ENCODE results near the gene ABO. TPM values are rescaled to one million over a fixed set of nuclear protein-coding genes. Genes with fewer than 3 reads are reported as not detected.

Gene ABO
- total and polyA plus RNA-seq, 10 of the 15 experiments (the other 5 are each of a cell fraction or from before 2014, with no cell fraction given): 0.10 TPM; not detected in 9

DNA sequence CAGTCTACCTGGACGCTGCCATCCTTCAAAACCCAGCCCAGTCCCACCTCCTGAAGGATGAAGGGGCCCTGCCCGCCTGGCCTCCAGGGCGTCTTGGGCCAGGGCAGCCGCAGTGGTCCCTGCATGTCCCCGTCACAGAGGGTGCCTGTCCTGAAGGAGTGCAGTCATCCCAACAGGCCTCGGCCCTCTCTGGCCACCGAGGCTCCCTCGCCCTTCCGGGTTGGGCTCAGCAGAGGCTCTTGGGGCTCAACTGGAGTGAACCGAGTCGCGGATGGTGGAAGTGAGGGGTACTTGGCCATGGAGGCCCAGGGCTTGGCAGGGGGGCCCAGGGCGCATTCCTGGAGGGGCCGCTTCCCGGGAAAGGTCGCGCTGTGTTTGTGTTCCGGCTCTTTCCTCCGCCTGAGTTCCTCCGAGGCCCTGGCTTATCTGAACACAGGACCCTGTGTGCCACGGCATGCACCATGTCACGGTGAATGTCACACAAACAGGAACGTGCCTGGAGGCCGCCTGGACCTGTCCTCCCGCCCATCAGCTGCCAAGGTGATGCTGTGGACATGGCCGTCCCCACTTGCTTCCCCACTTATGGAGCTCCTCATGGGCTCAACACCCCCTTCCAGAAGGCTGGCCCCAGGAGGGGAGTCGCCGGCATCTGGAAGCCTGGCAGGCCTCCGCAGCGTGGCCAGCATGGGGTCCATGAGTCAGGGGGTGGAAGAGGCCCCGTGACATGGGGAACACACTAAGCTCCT is 40.3 kb downstream of the ABO start:
- RAD21 ChIA-PET (ENCODE audit: unreplicated experiment): no interaction called here
- TF ChIP-seq ZNF24 (IDR thresholded peaks at IDR 0.05) (no peak), CHD2 (IDR thresholded peaks at IDR 0.05; ENCODE audit: borderline replicate concordance, low read depth, low read length) (no peak), POLR2AphosphoS5 (IDR thresholded peaks at IDR 0.05; ENCODE audit: low read length) (no peak), EZH2 (IDR thresholded peaks at IDR 0.05; ENCODE audit: borderline replicate concordance, control insufficient read depth, low read depth, low read length) (no peak), LARP7 (IDR thresholded peaks at IDR 0.05) (no peak), CHD4 (IDR thresholded peaks at IDR 0.05) (no peak), BMI1 (IDR thresholded peaks at IDR 0.05; ENCODE audit: borderline replicate concordance) (no peak), POLR2AphosphoS2 (IDR thresholded peaks at IDR 0.05; ENCODE audit: low read depth, low read length) (no peak), EED (IDR thresholded peaks at IDR 0.05; ENCODE audit: low read depth) (no peak), CBX5 (IDR thresholded peaks at IDR 0.05; ENCODE audit: low read depth) (no peak)
- TF ChIP-seq, protein P1, sequence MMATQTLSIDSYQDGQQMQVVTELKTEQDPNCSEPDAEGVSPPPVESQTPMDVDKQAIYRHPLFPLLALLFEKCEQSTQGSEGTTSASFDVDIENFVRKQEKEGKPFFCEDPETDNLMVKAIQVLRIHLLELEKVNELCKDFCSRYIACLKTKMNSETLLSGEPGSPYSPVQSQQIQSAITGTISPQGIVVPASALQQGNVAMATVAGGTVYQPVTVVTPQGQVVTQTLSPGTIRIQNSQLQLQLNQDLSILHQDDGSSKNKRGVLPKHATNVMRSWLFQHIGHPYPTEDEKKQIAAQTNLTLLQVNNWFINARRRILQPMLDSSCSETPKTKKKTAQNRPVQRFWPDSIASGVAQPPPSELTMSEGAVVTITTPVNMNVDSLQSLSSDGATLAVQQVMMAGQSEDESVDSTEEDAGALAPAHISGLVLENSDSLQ (IDR thresholded peaks at IDR 0.05): no peak
- TF ChIP-seq, protein P2, sequence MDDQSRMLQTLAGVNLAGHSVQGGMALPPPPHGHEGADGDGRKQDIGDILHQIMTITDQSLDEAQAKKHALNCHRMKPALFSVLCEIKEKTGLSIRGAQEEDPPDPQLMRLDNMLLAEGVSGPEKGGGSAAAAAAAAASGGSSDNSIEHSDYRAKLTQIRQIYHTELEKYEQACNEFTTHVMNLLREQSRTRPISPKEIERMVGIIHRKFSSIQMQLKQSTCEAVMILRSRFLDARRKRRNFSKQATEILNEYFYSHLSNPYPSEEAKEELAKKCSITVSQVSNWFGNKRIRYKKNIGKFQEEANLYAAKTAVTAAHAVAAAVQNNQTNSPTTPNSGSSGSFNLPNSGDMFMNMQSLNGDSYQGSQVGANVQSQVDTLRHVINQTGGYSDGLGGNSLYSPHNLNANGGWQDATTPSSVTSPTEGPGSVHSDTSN (IDR thresholded peaks at IDR 0.05; ENCODE audit: insufficient replicate concordance, low read depth, low read length): no peak
- TF ChIP-seq, protein P3, sequence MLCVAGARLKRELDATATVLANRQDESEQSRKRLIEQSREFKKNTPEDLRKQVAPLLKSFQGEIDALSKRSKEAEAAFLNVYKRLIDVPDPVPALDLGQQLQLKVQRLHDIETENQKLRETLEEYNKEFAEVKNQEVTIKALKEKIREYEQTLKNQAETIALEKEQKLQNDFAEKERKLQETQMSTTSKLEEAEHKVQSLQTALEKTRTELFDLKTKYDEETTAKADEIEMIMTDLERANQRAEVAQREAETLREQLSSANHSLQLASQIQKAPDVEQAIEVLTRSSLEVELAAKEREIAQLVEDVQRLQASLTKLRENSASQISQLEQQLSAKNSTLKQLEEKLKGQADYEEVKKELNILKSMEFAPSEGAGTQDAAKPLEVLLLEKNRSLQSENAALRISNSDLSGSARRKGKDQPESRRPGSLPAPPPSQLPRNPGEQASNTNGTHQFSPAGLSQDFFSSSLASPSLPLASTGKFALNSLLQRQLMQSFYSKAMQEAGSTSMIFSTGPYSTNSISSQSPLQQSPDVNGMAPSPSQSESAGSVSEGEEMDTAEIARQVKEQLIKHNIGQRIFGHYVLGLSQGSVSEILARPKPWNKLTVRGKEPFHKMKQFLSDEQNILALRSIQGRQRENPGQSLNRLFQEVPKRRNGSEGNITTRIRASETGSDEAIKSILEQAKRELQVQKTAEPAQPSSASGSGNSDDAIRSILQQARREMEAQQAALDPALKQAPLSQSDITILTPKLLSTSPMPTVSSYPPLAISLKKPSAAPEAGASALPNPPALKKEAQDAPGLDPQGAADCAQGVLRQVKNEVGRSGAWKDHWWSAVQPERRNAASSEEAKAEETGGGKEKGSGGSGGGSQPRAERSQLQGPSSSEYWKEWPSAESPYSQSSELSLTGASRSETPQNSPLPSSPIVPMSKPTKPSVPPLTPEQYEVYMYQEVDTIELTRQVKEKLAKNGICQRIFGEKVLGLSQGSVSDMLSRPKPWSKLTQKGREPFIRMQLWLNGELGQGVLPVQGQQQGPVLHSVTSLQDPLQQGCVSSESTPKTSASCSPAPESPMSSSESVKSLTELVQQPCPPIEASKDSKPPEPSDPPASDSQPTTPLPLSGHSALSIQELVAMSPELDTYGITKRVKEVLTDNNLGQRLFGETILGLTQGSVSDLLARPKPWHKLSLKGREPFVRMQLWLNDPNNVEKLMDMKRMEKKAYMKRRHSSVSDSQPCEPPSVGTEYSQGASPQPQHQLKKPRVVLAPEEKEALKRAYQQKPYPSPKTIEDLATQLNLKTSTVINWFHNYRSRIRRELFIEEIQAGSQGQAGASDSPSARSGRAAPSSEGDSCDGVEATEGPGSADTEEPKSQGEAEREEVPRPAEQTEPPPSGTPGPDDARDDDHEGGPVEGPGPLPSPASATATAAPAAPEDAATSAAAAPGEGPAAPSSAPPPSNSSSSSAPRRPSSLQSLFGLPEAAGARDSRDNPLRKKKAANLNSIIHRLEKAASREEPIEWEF (IDR thresholded peaks at IDR 0.05; ENCODE audit: insufficient replicate concordance, low read depth, low read length): no peak

More for the DNA sequence above, 40.3 kb downstream of the ABO start:
- no peaks in the 10 kb centered on the region for H3K36me3 ChIP-seq (ENCODE audit: control insufficient read depth in 2 of 2, insufficient read depth in 2 of 2, low read length in 1 of 2)
- in situ Hi-C loops (cut with MboI) (no loop called here), intact Hi-C loops (cut with micrococcal nuclease; ENCODE audit: unreplicated experiment) (no loop called here)
- SMC1A ChIA-PET (ENCODE audit: uncharacterized antibody, unreplicated experiment): no interaction called here
- H3K27ac ChIP-seq (ENCODE audit: control insufficient read depth, insufficient read depth): no peak overlapping the region
- DNase-seq (ENCODE audit: low read depth, low spot score): no peak
- no peaks in the 10 kb centered on the region for H4K20me1 ChIP-seq (ENCODE audit: control insufficient read depth, insufficient read depth)
- no peak for FAIRE-seq
- CTCF ChIA-PET: no interaction called here
- H3K4me2 ChIP-seq (ENCODE audit: control insufficient read depth, insufficient read depth): no peak overlapping the region
- H3K4me3 ChIP-seq: no peak overlapping the region
- no peaks in the 10 kb centered on the region for H3K4me1 ChIP-seq (ENCODE audit: control insufficient read depth, insufficient read depth, low read length)
- BruUV-seq (replicated peaks): no TSS peak
- no peak for ATAC-seq
- H3K27me3 ChIP-seq (replicated peaks in 1 of 2; ENCODE audit: control insufficient read depth in 2 of 2, insufficient read depth in 2 of 2, low read length in 1 of 2): no peaks in the 10 kb centered on the region
- no peak overlapping the region for H3K9ac ChIP-seq (ENCODE audit: control insufficient read depth, insufficient read depth, low read length)
- 50% methylated on average over 31 of the region's 31 CpGs for WGBS (ENCODE audit: insufficient coverage, insufficient replicate concordance, low lambda C conversion rate, missing lambda C conversion rate)
- no peaks in the 10 kb centered on the region for H3K9me3 ChIP-seq (replicated peaks; ENCODE audit: control insufficient read depth, insufficient read depth, low read length)
- H2AFZ ChIP-seq (ENCODE audit: control insufficient read depth, low read depth, low read length): no peak overlapping the region
- POLR2A ChIA-PET: no interaction called here
- H3K79me2 ChIP-seq (ENCODE audit: control insufficient read depth, insufficient read depth, low read length): no peaks in the 10 kb centered on the region

All from GM12878 (cell line).